GM20000 (cell line): ENCODE results near the gene OPTC.

Experiments used
- DNase-seq: peaks from one replicate; pipeline ENCODE4 v3.0.0; 2012; ENCODE audit warnings: low spot score
- TF ChIP-seq, protein P1 (sequence below): IDR thresholded peaks from 2 replicates; pipeline ENCODE4 v1.5.1; 2012; ENCODE audit warnings: mild to moderate bottlenecking, control low read depth; ENCODE audit errors: extremely low read depth, missing control alignments

OPTC gene

DNA sequence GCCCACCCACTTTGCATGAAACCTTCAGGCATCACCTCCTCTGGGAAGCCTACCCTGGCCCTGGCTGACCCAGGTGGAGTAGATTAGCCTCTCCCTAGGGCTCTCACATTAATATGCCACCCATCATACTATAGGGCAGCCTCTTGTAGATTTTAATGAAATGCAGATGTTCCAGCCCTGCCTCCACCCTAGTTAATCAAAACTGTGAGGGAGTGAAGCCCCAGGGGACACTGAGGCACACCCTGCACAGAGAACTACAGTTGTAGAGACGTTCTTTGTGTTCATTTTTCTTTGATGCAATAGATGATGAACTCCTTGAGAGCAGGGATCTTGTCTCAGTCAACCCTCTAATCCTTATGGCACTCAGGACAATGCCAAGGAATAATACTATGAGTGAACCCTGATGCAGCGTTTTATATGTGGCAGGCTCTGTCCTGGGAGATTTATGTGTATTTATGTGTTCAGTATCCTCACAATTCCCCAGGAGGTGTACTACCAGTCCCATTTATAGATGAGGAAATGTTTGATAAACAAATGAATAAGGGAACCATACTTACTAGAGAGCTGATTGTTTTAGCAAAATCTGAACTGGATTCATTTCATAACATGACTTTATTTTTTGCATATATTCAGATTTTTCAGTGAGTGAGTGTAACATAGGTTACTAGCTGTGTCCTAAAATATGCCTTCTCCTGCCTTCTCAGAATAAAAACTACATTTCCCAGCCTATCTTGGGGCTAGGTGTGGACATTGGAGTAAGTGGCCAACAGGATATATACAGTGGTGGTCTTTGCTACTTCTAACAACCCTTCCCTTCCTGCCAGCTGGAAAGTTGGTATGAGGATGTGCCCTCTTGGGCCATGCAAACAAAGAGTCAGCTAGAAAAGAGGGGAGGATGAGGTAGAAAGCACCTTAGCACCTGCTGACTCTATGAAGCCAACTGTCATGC is 41.8 kb upstream of the OPTC start:
- no peak for DNase-seq

DNA sequence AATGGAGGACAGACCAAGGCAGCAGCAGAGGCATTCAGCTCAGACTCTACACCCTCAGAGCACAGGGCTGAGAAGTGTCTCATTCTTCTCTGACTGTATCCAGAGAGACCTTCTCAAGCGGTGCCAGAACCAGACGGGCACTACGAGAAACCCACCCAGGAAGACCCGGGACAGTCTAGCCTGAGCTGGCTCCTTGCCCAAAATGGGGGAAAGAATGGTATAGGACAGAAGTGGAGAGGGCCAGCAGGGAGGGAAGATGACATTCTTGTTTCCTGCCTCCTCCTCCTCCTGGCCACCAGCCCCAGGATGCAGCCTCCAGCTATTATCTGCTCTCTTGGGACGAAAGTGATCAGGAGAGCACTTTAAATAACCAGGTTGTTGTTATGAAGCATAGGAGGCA is 40.9 kb upstream of the OPTC start:
- TF ChIP-seq, protein P1, sequence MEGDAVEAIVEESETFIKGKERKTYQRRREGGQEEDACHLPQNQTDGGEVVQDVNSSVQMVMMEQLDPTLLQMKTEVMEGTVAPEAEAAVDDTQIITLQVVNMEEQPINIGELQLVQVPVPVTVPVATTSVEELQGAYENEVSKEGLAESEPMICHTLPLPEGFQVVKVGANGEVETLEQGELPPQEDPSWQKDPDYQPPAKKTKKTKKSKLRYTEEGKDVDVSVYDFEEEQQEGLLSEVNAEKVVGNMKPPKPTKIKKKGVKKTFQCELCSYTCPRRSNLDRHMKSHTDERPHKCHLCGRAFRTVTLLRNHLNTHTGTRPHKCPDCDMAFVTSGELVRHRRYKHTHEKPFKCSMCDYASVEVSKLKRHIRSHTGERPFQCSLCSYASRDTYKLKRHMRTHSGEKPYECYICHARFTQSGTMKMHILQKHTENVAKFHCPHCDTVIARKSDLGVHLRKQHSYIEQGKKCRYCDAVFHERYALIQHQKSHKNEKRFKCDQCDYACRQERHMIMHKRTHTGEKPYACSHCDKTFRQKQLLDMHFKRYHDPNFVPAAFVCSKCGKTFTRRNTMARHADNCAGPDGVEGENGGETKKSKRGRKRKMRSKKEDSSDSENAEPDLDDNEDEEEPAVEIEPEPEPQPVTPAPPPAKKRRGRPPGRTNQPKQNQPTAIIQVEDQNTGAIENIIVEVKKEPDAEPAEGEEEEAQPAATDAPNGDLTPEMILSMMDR: no peak
- no peak for DNase-seq

More for the DNA sequence above, 41.8 kb upstream of the OPTC start:
- TF ChIP-seq, protein P1: no peak

DNA sequence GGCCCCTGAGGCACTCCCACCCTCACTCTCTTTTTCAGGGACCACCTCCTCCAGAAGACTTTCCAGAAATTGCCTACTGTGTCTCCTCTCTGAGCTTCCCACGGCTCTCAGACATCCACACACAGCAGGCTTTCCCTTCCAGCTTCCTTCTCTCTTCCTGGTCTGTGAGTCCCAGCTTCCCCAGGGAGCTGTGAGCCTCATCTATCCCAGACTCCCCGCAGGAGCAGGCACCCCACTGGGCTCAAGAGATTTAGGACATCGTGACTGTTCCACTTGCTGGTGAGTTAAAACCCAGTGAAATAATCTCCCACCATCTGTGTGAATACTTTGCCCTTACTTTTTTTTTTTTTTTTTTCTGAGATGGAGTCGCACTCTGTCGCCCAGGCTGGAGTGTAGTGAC is 40.3 kb upstream of the OPTC start:
- DNase-seq: no peak
- TF ChIP-seq, protein P1: no peak

GRCh38 chr1:203454986-203455471 is 38.9 kb upstream of the OPTC start:
- TF ChIP-seq, protein P1: no peak
- DNase-seq: no peak

DNA sequence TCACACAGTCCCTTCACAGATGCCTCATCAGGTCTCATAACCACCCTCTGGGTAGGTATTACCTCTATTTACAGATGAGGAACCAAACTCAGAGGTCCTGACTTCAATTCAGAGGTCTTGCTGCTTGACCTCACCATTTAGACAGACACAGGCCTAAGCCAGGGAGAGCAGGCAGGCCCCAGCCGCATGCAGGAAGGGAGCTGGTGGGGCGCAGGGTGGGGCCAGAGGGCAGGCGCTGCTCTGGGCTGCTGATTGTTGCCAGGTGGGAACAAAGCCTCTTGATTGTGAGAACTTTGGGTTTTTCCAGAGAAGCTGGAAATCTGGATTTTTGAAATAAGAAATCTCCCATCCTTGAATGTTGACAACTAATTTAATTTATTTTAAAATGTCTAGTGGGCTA is 38.2 kb upstream of the OPTC start:
- TF ChIP-seq, protein P1: no peak
- no peak for DNase-seq

DNA sequence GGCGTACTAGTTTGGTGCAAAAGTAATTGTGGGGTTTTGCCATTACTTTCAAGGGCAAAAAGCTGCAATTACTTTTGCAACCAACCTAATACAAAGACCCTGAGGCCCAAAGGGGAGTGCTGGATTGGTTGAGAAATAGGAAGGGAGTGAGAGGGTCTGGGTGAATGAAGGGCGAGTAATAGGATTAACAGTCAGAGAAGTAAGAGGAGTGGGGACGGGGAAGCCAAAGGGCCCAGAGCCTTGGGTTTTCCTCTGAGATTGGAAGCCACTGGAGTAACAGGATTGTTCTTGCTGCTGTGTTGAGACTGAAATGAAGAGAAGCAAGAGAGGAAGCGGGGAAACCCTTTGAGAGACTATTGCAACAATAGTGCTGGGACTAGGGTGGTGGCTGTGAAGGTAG is 37.4 kb upstream of the OPTC start:
- TF ChIP-seq, protein P1: no peak
- DNase-seq: no peak

DNA sequence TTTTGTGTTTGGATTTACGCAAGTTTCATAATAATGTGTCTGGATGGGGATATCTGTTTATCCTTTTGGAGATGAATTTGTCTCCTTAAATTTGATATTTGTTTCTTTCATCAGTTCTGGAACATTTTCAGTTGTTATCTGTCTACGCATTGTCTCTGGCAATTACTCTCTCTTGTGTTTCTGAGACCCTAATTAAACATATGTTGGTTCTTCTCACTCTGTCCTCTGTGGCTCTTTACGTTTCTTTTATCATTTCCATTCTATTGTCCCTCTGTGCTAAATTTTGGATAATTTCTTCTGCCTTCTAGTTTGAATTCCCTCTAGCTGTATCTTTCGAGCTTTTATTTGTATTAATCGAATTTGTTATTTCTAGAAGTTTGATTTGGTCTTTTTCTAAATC is 35.9 kb upstream of the OPTC start:
- no peak for DNase-seq
- TF ChIP-seq, protein P1: no peak
